Mononuclear cell (primary cell): ENCODE measurements around the gene DPP8. TPM values are rescaled to one million over a fixed set of nuclear protein-coding genes. Genes with fewer than 3 reads are reported as not detected.
"Not testable (repeated sequence)": the region's sequence is repeated elsewhere in the genome, so short reads cannot be mapped to it uniquely, and the experiment has no call there.

ENCODE experiments used
- H3K27me3 ChIP-seq: 2 replicates; pipeline ENCODE4 v1.6.0; 2011; ENCODE audit warnings: low read length, control low read depth; ENCODE audit not compliant: insufficient read depth
- H3K4me1 ChIP-seq: 2 replicates; pipeline ENCODE4 v1.5.1; 2011; ENCODE audit warnings: mild to moderate bottlenecking, low read length, control low read depth; ENCODE audit not compliant: insufficient read depth
- H3K4me3 ChIP-seq: 2 replicates; pipeline ENCODE4 v1.5.1; 2011; ENCODE audit warnings: mild to moderate bottlenecking, low read length, moderate library complexity
- H3K9me3 ChIP-seq: 2 replicates; pipeline ENCODE4 v1.5.1; 2011; ENCODE audit warnings: low read depth, mild to moderate bottlenecking, control low read depth, low read length
- total RNA-seq: library from RNA; depleted of rRNA; stranded (reverse); fragments of >200 nt; gene quantifications from one replicate; pipeline ENCODE4 v1.2.3, GENCODE V29; 2012

Gene DPP8
- total RNA-seq, 1 donor = 51.1 TPM

GRCh38 chr15:65409036-65409631, 108.4 kb downstream of the DPP8 start:
- no peaks in the 10 kb centered on the region for H3K9me3 ChIP-seq
- H3K27me3 ChIP-seq = no peaks in the 10 kb centered on the region
- no peak overlapping the region for H3K4me3 ChIP-seq
- H3K4me1 ChIP-seq = peaks cover 9% of the 10 kb centered on the region

DNA sequence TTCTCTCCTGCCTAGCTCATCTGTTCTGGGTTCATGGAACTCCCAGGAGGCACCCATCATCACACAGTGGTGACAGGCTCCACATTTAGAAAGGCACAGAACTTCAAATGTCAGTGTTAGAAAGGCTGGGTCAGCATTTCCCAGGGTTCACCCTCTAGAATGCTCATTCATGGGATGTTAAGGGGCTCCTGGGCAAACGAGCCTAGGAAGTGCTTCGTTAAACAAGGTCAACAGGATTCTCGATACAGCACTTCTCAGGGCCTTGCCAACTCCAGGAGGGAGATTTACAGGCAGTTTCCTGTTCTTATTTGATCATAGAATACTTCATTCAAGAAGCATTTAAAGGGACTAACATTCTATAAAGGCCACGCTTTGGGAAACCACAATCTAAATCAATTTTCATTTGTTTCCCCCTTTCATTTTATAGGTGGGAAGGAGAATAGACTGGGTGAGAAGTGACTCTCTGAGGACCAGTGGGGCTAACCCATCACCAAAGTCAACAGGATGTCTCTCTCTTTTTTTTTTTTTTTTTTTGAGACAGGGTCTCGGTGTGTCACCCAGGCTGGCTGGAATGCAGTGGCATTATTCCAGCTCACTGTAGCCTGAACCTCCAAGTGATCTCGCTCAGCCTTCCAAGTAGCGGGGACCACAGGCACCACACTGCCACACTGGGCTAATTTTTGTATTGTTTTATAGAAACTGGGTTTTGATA, 109.0 kb downstream of the DPP8 start:
- Histone ChIP-seq H3K9me3 (no peaks in the 10 kb centered on the region), H3K4me3 (no peak overlapping the region), H3K27me3 (no peaks in the 10 kb centered on the region), H3K4me1 (peaks cover 9% of the 10 kb centered on the region)

GRCh38 chr15:65406424-65407000, 111.0 kb downstream of the DPP8 start:
- Histone ChIP-seq H3K4me3 (no peak overlapping the region), H3K27me3 (no peaks in the 10 kb centered on the region), H3K4me1 (peaks cover 9% of the 10 kb centered on the region), H3K9me3 (no peaks in the 10 kb centered on the region)

DNA sequence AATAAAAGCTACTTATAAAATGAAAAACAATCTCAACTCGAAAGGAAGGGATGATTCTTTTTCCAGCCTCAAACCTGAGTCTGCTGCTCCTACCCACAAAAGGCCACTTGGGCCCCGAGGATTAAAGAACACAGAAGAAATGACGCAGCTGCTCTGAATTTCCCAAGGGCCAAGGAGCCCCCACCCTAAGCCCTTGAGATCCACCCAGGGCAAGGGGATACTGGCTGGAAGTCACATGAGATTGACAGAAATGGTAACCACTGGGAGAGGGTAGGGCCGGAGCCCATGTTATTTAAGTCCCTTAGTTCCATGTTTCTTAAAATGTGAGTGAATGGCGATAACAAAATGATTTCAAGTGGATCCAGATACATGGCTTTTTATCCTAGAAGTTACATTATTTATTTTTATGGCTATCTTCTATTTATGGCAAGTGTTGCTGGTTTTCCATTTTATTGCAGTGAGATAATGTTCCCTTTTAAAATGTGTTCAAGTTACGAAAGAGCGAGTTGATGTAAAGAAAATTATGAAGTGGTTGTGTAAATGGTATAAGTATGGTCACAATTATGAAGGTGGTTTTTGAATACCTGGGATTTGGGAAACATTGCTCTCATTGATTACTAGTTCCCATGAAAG, 111.6 kb downstream of the DPP8 start:
- Histone ChIP-seq H3K4me3 (no peak overlapping the region), H3K4me1 (peaks cover 9% of the 10 kb centered on the region), H3K27me3 (no peaks in the 10 kb centered on the region), H3K9me3 (no peaks in the 10 kb centered on the region)

DNA sequence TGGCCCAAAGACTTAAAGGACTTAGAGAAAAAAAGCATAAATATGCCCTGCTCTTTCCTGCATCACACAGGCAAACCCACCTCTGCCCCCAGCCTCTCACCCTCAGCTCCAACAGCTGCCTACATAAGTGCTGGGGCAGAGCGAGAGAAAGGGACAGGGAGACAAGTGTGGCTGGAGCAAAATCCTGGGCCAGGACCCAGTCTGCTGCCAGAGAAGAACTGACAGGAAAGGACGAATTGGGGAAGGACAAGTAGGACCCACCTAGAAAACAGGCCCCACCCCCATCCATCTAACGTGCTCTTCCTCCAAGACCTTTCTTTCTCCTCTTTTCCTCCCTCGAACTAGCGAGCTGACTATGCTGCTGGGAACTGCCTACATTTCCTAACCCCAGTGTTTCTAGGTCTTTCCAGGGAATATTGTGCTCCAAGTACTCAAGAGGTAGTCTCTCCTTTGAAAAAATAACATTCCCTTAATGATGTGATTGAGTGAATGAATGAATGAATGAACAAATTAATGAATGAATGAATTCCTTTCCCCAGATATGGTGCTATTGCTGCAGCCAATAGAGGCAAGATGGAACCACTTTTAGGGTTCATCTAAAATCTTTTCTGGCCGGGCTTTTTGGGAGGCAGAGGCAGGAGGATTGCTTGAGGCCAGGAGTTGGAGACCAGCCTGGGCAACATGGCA, 113.2 kb downstream of the DPP8 start:
- peaks cover 5% of the 10 kb centered on the region for H3K4me1 ChIP-seq
- no peaks in the 10 kb centered on the region for H3K9me3 ChIP-seq
- peaks cover 9% of the 10 kb centered on the region for H3K27me3 ChIP-seq
- no peak overlapping the region for H3K4me3 ChIP-seq

- H3K4me1 ChIP-seq = no peaks in the 10 kb centered on the region
- no peak overlapping the region for H3K4me3 ChIP-seq
- peaks cover 13% of the 10 kb centered on the region for H3K27me3 ChIP-seq
- no peaks in the 10 kb centered on the region for H3K9me3 ChIP-seq
These were observed 114.5 kb downstream of the DPP8 start for GRCh38 chr15:65402961-65403360.

DNA sequence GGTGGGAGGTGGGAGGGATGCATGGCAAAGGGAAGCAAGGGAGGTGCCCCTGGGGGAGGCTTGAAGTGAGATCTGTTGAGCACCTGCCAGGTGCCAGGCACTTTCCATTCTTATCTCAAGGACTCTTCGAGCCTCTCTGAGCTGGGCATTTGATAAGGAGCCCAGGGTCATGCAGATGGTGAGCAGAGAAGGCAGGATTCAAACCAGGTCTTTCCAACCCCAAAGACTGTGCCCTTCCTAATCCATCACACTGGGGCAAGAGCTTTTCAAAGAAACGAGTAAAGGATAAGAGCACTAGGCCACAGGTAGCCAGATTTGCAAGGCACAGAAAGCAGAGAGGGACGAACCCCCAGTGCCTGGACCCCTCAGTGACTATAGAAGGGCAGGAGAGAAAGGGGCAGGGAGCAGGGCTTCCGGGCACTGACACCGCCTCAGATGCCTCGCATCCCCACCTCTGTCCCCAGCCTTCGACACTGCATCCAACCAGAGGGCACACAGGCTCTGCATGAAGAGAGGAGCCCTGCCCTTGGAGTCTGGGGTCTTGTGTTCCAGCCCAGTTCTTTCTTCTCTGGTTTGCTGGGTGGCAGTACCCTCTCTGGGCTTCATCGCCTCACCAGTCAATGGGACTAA, 115.8 kb downstream of the DPP8 start:
- Histone ChIP-seq H3K4me1 (no peaks in the 10 kb centered on the region), H3K27me3 (peaks cover 25% of the 10 kb centered on the region), H3K9me3 (no peaks in the 10 kb centered on the region), H3K4me3 (no peak overlapping the region)

DNA sequence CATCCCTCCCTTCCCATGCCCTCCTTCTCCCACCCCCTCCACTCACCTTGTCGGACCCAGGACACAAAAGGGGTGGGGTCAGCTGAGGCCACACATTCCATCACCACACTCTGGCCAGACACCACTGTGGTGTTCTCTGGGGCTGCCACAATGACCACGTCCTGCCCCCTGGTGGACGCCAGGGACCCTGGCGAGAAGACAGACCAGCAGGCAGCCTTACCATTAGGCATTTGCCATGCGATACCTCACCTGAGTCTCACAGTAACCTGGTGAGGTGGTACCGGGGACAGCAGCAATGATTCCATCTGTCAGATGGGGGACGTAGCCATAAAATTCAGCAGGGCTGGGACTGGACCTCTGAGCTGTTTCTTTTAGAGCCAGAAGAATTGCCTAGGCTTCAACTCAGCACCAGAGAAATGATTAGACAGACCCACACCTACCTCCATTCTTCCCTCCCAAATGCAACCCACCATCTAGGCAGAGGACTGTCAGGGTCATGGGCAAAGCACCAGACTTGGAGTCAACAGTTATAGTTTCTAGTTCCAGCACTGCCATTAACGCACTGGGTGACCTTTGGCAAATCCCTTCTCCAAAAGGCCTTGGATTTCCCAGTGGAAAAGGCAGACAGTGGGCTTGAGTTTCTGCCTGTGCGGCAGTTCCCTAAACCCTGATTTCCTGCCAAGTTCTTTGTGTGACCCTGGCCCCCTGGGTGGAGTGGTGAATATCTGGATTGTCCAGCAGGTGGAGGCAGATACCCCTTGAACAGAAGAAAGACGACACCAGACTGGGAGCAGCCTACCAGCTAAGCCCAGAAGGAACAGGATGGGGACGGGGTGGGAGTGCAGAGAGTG, 116.5 kb downstream of the DPP8 start:
- Histone ChIP-seq H3K4me3 (no peak overlapping the region), H3K9me3 (no peaks in the 10 kb centered on the region), H3K4me1 (no peaks in the 10 kb centered on the region), H3K27me3 (peaks cover 32% of the 10 kb centered on the region)

DNA sequence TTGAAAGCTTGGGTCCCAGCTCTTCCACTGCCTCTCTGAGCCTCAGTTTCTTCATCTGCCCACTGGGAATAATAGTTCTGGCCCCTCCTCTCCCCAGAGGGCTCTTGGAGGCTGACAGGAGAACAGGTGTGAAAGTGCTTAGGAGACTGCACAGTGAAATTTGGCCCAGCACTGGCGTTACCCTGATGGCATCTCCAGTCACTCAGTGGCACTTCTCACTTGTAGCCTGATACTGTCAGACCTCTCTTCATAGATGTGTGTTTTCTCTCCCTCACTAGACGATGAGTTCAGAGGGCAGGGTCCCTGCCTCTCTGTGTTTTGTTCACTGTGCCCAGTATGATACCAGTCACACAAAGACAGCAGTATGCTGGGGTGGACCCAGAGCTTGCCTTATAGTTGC, 117.5 kb downstream of the DPP8 start:
- no peaks in the 10 kb centered on the region for H3K9me3 ChIP-seq
- H3K27me3 ChIP-seq = peaks cover 39% of the 10 kb centered on the region
- H3K4me1 ChIP-seq = no peaks in the 10 kb centered on the region
- no peak overlapping the region for H3K4me3 ChIP-seq

DNA sequence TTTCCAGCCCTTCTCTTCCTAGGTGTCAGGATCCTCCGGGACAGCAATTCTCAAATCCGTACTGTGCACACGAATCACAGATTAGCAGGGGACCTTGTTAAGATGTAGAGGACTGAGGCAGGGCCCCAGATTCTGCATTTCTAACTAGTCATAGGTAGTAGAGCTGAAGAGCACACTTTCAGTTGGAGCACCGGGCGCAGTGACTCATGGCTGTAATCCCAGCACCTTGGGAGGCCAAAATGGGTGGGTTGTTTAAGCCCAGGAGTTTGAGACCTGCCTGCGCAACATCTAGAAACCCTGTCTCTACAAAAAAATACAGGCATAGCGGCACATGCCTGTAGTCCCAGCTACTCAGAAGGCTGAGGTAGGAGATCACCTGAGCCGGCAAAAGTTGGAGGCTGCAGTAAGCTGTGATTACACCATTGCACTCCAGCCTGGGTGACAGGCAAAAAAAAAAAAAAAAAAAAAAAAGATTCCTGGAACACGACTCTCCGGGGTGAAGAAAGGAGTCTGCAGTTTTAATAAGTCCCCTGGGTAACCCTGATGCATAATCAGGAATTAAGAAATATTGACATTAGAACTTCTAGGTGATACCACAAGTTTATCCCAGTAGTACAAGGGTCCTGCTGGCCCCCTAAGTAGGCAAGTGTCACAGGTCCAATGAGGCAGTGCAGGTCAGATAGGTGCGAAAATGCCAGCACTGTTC, 118.3 kb downstream of the DPP8 start:
- peaks cover 44% of the 10 kb centered on the region for H3K27me3 ChIP-seq
- no peaks in the 10 kb centered on the region for H3K9me3 ChIP-seq
- H3K4me1 ChIP-seq = no peaks in the 10 kb centered on the region
- H3K4me3 ChIP-seq = no peak overlapping the region

DNA sequence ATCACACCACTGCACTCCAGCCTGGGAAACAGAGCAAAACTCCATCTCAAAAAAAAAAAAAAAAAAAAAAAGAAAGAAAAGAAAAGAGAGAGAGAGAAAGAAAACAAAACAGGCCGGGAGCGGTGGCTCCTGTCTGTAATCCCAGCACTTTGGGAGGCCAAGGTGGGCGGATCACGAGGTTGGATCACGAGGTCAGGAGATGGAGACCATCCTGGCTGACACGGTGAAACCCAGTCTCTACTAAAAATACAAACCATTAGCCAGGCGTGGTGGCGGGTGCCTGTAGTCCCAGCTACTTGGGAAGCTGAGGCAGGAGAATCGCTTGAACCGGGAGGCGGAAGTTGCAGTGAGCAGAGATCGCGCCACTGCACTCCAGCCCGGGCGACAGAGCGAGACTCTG, 119.0 kb downstream of the DPP8 start:
- H3K4me3 ChIP-seq, H3K4me1 ChIP-seq, H3K9me3 ChIP-seq: not testable (repeated sequence)
- peaks cover 44% of the 10 kb centered on the region for H3K27me3 ChIP-seq

- Histone ChIP-seq H3K27me3 (peaks cover 44% of the 10 kb centered on the region), H3K4me1 (no peaks in the 10 kb centered on the region), H3K9me3 (no peaks in the 10 kb centered on the region), H3K4me3 (no peak overlapping the region)
These were observed 120.5 kb downstream of the DPP8 start for GRCh38 chr15:65396965-65397317.

GRCh38 chr15:65396283-65396964, 121.1 kb downstream of the DPP8 start:
- H3K4me1 ChIP-seq = no peaks in the 10 kb centered on the region
- H3K4me3 ChIP-seq = no peak overlapping the region
- H3K9me3 ChIP-seq = no peaks in the 10 kb centered on the region
- H3K27me3 ChIP-seq = peaks cover 44% of the 10 kb centered on the region
